GM12891 (cell line): Measurements from ENCODE around the gene LYPD4.

Experiments used
- PAX5 ChIP-seq: IDR thresholded peaks from 2 replicates; pipeline ENCODE4 v1.6.1; 2011; ENCODE audit warnings: low read length, moderate library complexity, mild to moderate bottlenecking; ENCODE audit not compliant: insufficient read depth, severe bottlenecking
- POLR2A ChIP-seq: IDR thresholded peaks from 2 replicates; pipeline ENCODE4 v1.6.1; 2011; ENCODE audit warnings: low read depth, low read length, control low read depth
- POLR2AphosphoS5 ChIP-seq: IDR thresholded peaks from 2 replicates; pipeline ENCODE4 v1.6.1; 2011; ENCODE audit warnings: low read depth, low read length, control low read depth
- POU2F2 ChIP-seq: IDR thresholded peaks from 2 replicates; pipeline ENCODE4 v1.6.1; 2011; ENCODE audit warnings: low read depth, mild to moderate bottlenecking, control low read depth, low read length, moderate library complexity
- SPI1 ChIP-seq: IDR thresholded peaks from 2 replicates; pipeline ENCODE4 v1.6.1; 2011; ENCODE audit warnings: low read depth, low read length, control low read depth
- TAF1 ChIP-seq: IDR thresholded peaks from 2 replicates; pipeline ENCODE4 v1.6.1; 2011; ENCODE audit warnings: low read depth, low read length, control low read depth

- TF ChIP-seq POLR2A (peak; percentile 89), POLR2AphosphoS5 (peak; percentile 98), SPI1 (peak; percentile 75), POU2F2 (peak; percentile 56), TAF1 (peak; percentile 96), PAX5 (no peak)
Measured at GRCh38 chr19:41859618-41860418, 15.3 kb upstream of the LYPD4 start, which contains the start of gene RPS19.
